ENCODE data around the gene DDHD1.
"Not testable (repeated sequence)": the region's sequence is repeated elsewhere in the genome, so short reads cannot be mapped to it uniquely, and the experiment has no call there.

DDHD1 gene

GRCh38 chr14:53152887-53153701 is at the start of gene DDHD1:
TSS of gene DDHD1 (minus strand) at chr14:53153323. CDS start at chr14:53153098, 225 bp downstream.
- peak; percentile 89 for DNase-seq

- no peak for DNase-seq
These were observed 42.8 kb upstream of the DDHD1 start for GRCh38 chr14:53195949-53196348.

- no peak for DNase-seq
These were observed 40.1 kb upstream of the DDHD1 start for GRCh38 chr14:53193193-53193592.

GRCh38 chr14:53192052-53192760 is 39.1 kb upstream of the DDHD1 start:
- no peak for DNase-seq

- DNase-seq: no peak
These were observed 37.8 kb upstream of the DDHD1 start for GRCh38 chr14:53190938-53191337.

- DNase-seq: no peak
These were observed 34.9 kb upstream of the DDHD1 start for GRCh38 chr14:53187921-53188463.

- DNase-seq: no peak
These were observed 33.4 kb upstream of the DDHD1 start for GRCh38 chr14:53186532-53186931.

- DNase-seq: no peak
These were observed 30.5 kb upstream of the DDHD1 start for GRCh38 chr14:53183611-53184010.

GRCh38 chr14:53183056-53183455 is 29.9 kb upstream of the DDHD1 start:
- DNase-seq: no peak

- DNase-seq: peak; percentile 5
These were observed 28.4 kb upstream of the DDHD1 start for GRCh38 chr14:53181463-53182081.

GRCh38 chr14:53180272-53181221 is 27.4 kb upstream of the DDHD1 start:
- peak; percentile 63 for DNase-seq

- DNase-seq: not testable (repeated sequence)
These were observed 26.4 kb upstream of the DDHD1 start for GRCh38 chr14:53179486-53180005.

- DNase-seq: no peak
These were observed 22.3 kb upstream of the DDHD1 start for GRCh38 chr14:53175375-53175774.

- DNase-seq: no peak
These were observed 21.8 kb upstream of the DDHD1 start for GRCh38 chr14:53174918-53175317.

GRCh38 chr14:53168786-53169185 is 15.7 kb upstream of the DDHD1 start:
- DNase-seq: no peak

- no peak for DNase-seq
These were observed 14.6 kb upstream of the DDHD1 start for GRCh38 chr14:53167602-53168328.

GRCh38 chr14:53161758-53162435 is 8.8 kb upstream of the DDHD1 start:
- DNase-seq: no peak

GRCh38 chr14:53156238-53156637 is 3.1 kb upstream of the DDHD1 start:
- no peak for DNase-seq

GRCh38 chr14:53153702-53154112 is 584 bp upstream of the DDHD1 start:
- no peak for DNase-seq

GRCh38 chr14:53152184-53152886 is 788 bp downstream of the DDHD1 start:
- DNase-seq: peak; percentile 73
